Myocyte (in vitro differentiated cells): ENCODE measurements around the gene FLYWCH2. TPM values are rescaled to one million over a fixed set of nuclear protein-coding genes. Genes with fewer than 3 reads are reported as not detected.

Experiments used
- DNase-seq: peaks from one replicate; pipeline ENCODE4 v3.0.0-alpha.2; 2012; ENCODE audit warnings: low read depth
- total RNA-seq: library from RNA; depleted of rRNA; stranded (reverse); fragments of >200 nt; gene quantifications from 2 replicates; pipeline ENCODE4 v1.2.3, GENCODE V29; 2014

The FLYWCH2 gene
- total RNA-seq, 1 donor from 2014 or later, result 59.9 TPM

DNA sequence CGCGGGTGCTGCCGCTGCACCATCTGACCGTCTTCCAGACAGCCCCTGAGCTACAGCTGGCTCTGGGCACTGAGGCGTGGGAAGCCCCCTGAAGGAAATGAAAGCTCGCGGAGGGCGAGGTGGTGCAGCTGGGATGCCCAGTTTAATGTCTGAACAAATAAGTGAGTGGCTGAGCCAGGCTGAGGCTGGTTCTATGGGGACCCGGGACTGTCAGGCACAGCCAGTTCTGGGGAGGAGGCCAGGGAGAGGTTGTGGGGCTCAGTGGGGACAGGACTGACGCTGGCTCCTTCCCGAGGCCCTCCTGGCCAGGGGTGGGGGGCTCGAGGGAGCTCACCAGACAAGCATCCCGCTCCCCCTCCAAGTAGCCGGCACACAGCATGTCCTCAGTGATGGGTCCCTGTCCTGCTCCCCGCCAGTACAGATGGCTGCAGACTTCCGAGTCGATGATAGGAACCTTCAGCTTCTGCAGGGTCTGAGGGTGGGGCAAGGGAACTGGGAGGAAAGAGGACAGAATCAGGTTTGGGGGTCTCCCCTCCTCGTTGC is 29.4 kb upstream of the FLYWCH2 start:
- DNase-seq, result no peak

DNA sequence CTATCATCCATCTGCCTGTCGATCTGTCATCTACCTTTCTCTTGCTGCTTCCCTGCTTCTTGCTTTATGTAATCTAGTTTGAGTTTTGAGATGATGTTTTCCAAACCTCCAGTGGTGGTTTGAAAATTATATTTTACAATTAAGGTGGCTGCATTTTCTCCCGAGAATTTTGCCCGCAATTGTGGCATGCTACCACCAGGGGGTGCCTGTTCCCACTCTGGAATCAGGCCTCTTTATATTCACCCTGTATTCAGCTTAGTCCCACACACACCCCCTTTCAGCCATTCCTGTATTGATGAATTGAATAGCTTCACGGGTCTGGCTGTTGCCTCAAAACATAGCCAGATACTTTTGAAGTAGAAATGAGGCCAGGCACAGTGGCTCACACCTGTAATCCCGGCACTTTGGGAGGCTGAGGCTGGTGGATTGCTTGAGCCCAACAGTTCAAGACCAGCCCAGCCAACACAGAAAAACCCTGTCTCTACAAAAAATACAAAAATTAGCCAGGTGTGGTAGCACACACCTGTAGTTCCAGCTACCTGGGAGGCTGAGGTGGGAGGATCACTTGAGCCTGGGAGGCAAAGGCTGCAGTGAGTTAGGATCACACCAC is 28.2 kb upstream of the FLYWCH2 start:
- no peak for DNase-seq

DNA sequence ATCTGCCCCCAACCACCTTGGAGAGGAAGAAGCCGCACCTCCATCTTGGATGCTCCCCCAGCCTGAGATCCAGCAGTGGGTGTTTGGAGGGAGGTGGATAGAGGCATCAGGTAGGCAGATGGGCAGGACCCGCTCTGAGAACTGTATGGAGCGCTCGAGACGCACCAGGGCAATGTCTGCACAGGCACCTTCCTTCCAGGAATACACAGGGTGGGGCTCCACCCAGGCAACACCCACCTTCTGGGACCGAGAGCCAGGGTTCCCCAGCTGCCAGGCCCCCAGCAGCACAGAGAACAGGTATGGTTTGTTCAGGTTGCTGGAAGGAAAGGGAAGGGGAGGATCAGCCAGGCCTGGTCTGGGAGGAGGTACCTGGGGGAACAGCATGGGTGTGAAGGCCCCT is 27.5 kb upstream of the FLYWCH2 start:
- no peak for DNase-seq

DNA sequence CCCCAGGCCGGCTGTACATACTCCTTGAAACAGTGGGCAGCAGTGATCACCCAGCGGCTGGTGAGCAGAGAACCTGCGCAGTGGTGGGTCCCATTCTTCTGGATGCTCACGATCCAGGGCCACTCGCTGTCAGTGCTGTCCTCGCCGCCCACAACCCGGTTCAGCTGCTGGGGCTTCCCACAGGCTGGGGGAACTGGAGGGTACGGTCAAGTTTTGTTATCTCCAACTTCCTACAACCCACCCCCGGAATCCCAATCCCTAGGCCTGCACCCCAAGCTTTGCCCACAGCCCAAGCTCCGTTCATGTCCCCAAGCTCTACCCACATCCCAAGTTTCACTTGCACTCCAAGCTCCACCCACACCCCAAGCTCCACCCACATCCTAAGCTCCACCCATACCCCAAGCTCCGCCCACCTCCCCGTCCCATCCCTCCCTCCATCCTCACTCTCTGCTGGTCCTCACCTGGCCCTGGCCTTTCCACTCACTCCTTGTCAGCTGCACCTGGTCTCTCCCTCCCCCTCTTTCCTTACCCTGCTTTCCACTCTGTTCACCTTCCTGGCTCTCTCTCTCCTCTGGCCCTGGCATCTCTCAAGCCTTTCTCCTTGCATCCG is 26.8 kb upstream of the FLYWCH2 start:
- DNase-seq, result no peak

DNA sequence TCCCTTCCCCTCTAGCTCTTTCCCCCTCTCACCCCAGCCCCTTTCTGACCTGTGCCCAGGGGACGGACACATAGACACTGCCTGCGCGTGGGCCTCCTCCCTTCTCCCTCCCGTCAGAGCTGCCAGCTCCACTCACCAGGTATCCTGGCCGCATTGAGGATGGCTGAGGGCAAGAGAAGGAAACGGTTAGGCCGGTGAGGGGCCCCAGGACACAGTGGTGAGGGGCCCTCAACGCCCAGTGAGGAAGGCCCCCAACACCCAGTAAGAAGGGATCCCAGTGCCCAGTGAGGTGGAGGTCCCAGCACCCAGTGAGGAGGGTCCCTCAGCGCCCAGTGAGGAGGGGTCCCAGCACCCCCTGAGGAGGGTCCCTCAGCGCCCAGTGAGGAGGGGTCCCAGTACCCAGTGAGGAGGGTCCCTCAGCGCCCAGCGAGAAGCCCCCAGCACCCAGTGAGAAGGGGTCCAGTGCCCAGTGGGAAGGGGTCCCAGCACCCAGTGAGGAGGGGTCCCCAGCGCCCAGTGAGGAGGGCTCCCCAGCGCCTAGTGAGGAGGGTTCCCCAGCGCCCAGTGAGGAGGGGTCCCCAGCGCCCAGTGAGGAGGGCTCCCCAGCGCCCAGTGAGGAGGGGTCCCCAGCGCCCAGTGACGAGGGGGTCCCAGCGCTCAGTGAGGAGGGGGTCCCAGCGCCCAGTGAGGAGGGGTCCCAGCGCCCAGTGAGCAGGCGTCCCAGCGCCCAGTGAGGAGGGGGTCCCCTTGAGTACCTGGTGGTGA is 26.1 kb upstream of the FLYWCH2 start:
- DNase-seq, result no peak

DNA sequence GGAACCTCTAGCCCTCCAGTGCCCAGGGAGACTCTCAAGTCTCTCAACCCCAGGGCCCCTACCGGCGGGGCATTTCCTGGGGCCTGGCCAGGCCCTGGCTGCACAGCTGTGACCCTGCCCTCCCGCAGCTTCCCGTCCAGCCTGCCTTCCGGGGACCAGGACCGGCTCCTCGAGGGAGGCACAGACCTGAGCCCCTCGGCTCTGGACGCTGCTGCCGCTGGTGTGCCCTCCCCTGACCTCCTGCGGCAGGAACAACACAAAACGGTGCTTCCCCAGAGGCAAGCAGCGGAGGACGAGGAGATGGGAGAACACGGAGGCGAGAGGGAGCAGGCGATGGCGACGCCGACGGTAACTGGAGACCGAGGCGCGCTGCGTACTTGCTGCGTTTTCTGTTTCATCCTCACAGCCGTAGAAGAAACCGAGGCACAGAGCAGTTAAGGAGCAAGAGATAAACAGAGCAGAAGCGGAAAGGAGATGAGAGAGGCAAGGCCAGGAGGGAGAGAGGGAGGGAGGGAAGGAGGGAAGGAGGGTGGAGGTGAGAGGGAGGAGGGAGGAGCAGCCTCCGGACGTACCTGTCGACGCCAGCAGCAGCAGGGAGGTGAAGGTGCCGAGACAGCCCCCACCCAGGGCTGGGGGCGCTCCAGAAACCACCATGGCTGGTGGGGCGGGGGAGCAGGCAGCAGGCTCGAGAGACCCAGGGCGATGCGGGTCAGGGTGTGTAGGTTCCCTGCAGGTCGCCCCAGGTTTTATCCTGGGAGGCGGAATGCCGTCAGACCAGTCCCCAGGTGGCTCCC is 25.4 kb upstream of the FLYWCH2 start, which contains the start of gene PRSS22:
Gene PRSS22 (minus strand): TSS at position 720 of the 794 bp plus-strand sequence. CDS start 66 bp downstream, at position 654.
- no peak for DNase-seq

DNA sequence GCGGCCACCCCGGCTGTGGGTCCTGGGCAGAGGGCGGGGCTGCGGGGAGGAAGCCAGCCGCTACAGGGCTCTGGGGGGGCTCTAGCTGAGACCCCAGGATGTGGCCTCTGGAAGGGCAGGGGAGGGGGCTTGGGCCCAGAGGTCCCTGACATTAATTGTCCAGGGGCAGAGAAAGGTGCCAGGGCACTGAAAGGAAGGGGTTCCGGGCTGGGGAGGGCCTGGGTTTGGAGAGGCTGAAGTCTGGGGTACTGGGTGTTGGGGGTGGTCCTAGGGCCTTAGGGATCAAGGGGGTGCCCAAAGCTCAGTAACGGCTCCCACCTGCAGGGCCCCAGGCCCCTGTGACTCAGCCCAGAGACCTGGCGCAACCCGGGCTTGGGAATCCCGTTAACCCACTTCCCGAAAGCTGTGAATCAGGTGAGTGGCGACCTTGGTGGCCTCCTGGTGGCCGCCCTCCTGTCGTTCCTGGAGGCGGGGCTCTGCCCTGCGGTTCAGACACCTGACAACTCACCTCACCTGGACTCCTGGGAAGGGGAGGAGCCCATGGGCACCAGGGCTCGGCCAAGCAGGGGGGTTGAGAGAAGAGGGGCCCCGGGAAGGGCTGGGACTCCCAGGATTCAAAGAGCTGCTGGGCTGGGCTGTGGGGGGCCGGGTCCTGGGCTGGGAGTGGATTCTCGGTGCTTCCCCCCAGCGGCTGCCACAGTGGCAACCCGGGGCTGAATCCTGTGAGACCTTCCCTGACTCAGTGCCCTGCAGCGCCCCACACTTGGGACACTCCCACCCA is 24.6 kb upstream of the FLYWCH2 start:
- DNase-seq, result no peak

DNA sequence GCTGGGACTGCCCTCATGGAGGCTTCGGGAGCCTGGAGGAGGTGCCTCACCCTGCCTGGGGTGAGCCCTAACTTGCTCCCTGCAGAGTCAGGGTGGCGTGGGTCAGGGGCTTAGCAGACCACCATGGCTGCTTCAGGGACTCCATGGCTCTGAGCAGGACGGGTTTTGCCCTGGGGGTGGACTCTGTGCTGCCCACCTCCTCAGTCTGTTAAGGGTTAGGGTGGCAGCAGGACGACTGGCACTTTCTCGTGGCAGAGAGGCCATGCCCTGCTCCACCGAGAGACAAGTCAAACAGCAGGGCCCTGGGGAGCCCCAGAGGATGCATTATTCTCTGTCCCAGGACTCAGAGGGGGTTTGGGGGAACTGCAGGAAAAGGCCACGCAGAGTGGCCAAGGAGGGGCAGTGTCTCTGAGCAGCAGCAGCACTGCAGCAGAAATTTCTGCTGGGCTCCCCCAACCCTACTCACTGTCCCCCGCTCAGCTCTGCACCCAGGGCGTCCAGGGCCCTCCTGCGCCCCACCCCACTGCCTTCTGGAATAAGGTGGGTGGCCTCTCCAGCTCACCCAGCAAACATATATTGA is 23.2 kb upstream of the FLYWCH2 start:
- DNase-seq, result no peak

DNA sequence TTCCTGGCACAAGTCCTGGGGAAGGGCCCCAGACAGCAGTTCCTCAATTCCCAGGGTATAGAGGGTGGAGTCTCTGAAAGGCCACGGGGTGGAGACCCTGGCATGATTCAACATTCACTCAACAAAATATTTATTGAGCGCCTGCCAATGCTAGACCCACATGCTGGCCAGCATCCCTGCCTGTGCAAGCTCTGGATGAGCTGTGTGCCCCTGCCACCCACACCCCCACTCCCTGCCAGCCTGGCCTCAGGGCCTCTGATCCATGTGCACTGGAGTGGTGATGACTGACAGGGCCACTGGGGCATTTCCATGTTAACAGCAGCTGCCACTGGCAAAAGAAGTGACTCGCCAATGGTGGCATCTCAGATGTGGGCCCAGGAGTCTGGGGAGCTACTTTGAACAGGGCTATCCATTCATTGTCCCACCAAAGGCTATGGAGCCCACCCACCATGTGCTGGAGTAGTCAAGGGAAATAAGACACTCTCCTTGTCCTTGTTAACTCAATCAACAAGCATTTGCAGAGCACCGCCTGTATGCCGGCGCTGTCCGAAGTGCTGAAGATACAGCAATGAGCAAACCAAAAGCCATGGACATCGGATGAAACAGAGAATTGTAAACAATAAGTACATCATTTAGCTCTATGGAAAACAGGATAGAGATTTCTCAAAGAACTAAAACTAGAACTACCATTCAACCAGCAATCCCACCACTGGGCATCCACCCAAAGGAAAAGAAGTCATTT is 22.0 kb upstream of the FLYWCH2 start:
- peak; percentile 20 for DNase-seq

DNA sequence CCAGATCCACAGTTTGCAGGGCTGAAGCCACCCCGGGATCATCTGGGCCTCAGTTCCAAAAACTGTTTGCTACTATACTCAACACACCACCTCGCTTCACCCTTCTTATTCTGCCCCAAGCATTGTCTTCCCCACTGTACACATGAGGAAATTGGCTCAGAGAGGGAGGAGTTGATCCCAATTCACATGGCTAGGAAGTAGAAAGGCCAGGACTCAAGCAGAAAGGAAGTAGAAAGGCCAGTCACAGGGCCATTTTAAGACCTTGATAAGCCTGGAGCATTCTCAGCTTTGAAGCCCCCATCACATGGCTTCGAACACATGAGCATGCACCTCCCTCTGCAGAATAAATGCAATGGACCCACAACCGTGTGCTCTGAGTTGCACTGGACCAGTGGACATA is 17.4 kb upstream of the FLYWCH2 start:
- no peak for DNase-seq

DNA sequence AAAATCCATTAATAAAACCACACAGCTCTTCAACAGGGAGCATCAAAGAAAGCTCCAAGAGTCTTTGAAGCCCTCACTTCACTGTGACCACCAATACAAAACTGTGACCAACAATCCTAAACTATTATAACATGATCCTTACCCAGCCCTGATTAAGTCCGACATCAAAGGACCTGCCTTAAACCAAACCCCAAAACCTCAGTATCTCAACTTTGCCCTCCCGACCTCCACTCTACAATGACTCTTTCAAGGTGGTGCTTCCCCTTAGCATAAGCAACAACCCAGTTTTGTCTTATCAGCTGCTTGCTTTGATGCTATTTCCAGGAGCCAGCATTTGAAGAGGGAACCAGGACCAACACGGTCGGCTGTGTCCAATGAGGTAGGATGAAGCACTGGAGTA is 16.6 kb upstream of the FLYWCH2 start:
- DNase-seq, result no peak

DNA sequence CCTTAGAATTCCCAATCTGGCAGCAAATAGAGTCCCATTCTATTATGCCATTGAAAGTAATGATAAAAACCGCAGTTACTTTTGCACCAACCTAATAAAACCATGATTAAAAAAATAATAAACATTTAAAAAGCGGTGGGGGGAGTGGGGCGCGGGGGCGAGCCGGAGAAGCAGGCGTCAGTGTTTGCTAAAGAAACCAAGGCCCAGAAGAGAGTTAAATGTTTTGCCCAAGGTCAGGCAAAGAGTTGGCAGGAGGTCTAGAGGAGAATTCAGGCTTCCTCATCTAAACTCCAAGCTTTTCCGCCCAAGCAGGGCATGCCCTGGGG is 15.4 kb upstream of the FLYWCH2 start:
- no peak for DNase-seq

DNA sequence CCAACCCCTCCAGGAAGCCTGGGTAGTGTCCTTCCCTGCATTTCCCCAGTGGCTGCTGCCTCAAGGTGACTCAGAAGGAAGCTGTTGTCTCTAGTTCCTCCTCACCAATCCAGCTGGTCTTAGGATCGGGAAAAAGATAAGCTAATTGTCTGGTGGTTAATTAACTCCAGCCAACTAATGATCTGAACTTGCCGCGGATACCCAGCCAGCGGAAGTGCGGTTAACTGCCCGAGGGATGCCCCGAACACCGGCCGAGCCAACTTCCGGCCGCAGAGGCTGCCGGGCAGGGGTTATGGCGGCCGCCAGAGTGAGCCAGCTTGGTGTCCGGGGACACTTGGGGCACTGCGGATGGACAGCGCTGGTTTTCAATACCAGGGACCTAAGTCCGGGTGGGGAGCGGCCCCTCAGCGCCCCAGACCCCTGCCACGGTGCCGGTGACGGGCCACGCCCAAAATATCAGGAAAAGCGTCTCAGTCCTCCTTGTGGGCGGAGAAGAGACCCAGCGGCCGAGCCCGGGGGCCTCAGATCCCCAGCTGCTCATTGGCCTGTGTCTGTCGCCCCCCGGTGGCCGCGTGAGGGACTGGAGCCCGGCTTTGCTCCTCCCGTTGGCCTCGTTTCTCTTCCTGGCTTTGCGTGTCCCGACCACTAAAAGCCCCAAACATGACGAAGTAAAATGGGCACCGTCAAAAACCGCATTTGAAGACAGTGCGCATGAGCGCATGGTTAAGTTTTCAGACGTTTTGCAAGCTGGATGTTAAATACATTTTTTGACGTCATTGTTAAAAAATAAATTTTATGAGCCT is 14.8 kb upstream of the FLYWCH2 start:
- peak; percentile 95 for DNase-seq

DNA sequence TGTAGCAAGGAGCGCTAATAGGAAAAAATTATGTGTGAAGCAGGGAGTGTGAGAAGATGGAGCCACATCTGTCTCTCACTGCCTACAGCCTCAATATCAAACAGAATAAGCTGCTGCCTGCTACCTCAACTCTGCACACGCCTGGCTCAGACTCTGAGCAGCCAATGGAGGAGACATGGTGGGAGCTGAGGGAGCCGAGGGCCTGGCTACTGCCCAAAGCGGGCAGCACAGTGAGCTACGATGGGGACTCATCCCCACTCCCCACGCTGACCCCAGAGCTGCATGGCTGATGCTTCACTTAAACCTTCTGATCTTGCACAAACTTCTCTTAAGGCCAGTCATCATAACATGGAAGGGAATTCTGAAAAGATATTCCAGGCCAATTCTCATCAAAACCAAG is 11.1 kb upstream of the FLYWCH2 start:
- no peak for DNase-seq

DNA sequence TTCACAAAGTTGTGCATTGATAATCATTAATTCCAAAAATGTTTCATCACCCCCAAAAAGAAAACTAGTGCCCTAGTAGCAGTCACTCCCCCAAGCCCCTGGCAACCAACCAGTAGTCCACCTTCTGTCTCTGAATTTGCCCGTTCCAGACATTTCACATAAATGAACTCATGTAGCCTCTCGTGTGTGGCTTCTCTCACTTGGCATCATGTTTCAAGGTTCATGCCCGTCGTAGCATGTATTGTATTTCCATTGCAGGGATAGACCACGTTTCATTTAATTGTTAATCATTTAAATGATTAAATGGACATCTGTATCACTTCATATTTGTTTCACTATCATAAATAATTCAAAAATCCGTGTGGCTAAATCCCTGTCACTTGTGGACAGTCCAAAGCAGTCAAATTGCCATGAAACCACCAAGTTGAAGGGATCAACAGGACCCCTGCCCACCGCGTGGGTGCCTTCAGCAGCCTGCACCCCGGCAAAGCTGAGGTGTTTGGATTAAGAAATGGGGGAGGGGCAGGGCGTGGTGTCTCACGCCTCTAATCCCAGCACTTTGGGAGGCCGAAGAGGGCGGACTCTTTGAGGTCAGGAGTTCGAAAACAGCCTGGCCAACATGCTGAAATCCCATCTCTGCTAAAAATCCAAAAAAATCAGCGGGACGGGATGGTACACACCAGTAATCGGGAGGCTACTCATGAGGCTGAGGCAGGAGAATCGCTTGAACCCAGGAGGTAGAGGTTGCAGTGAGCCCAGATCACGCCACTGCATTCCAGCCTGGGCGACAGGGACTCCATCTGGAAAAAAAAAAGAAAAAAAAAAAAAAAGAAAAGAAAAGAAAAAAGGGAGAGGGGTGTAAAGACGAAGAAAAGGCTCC is 8.7 kb upstream of the FLYWCH2 start:
- no peak for DNase-seq

DNA sequence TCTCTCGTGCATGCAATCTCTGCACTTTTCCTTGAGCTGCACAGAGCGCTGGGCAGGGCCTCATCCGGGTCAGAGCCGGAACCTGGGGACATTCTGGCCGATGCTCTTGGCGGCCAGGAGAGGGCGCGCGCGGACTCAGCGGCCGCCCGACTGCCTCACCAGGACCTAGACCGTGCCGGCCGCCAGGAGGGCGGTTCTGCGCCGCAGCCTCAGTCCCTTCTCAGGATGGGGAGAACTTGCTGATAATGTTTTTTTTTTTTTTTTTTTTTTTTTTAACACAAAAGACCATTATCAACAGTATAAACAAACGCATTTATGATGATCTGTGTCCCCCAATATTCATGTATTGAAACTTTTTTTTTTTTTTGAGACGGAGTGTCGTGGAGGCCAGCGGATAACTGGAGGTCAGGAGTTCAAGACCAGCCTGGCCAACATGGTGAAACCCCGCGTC is 8.1 kb upstream of the FLYWCH2 start:
- peak; percentile 62 for DNase-seq

DNA sequence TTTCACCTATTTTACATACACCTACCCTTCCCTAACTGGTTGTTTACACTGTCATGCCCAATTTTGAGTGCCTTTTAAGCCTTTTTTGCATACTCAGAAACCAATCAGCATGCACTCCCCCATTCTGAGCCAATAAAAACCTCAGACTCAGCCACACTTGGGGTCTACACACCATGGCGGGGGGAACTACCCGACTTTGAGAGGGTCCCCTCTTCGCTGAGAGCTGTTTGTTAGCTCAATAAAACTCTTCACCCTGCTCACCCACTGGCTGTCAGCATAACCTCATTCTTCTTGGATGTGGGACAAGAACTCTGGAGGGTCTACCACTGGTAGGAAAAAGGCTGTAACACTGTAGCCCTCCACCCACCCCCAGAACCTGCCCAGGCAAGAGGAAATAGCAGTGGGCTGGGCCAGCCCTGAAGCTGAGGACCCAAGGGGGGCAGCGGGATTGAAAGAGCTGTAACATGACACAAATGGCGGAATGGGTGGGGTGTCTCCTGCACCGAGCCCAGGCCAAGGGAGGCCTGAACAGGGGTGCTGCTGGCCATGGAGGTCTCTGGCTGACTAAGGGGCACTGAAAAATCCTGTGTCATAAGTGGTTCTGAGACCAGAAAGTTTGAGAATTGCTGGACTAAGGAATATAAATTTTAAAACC is 3.0 kb upstream of the FLYWCH2 start:
- no peak for DNase-seq
